MM.1S (cell line): ENCODE data around the gene TMC1.

Experiments used
- DNase-seq: peaks from one replicate; pipeline ENCODE4 v3.0.0-alpha.2; 2015
- H2AFZ ChIP-seq: fragments of 300-600 bp; sonication (generic); 2 replicates; pipeline ENCODE4 v1.6.0; 2016; ENCODE audit warnings: antibody characterized with exemption, low read length
- H3F3A ChIP-seq: fragments of 300-600 bp; sonication (generic); 2 replicates; pipeline ENCODE4 v1.6.1; 2016; ENCODE audit warnings: mild to moderate bottlenecking, antibody characterized with exemption, low read length, moderate library complexity, mixed read lengths; ENCODE audit not compliant: insufficient read depth
- H3K27ac ChIP-seq: fragments of 300-600 bp; sonication (generic); 2 replicates; pipeline ENCODE4 v1.5.1; 2016; ENCODE audit warnings: mild to moderate bottlenecking, low read length
- H3K27me3 ChIP-seq: fragments of 300-600 bp; sonication (generic); replicated peaks from 2 replicates; pipeline ENCODE4 v1.6.0; 2016; ENCODE audit warnings: low read length; ENCODE audit not compliant: insufficient read depth
- H3K36me3 ChIP-seq: fragments of 300-600 bp; sonication (generic); replicated peaks from 2 replicates; pipeline ENCODE4 v1.6.1; 2016; ENCODE audit warnings: mild to moderate bottlenecking, low read length, mixed read lengths; ENCODE audit not compliant: insufficient read depth
- H3K4me1 ChIP-seq: fragments of 300-600 bp; sonication (generic); 2 replicates; pipeline ENCODE4 v1.6.1; 2016; ENCODE audit warnings: low read length, mixed read lengths
- H3K4me2 ChIP-seq: fragments of 300-600 bp; sonication (generic); 2 replicates; pipeline ENCODE4 v1.6.0; 2016; ENCODE audit warnings: low read depth, low read length
- H3K4me3 ChIP-seq: fragments of 300-600 bp; sonication (generic); 2 replicates; pipeline ENCODE4 v1.5.1; 2016; ENCODE audit warnings: low read length, mixed read lengths
- H3K79me2 ChIP-seq: fragments of 300-600 bp; sonication (generic); 2 replicates; pipeline ENCODE4 v1.6.1; 2016; ENCODE audit warnings: mixed run types, low read length, mixed read lengths
- H3K9ac ChIP-seq: fragments of 300-600 bp; sonication (generic); 2 replicates; pipeline ENCODE4 v1.6.1; 2016; ENCODE audit warnings: low read length, mixed read lengths
- H3K9me2 ChIP-seq: fragments of 300-600 bp; sonication (generic); replicated peaks from 2 replicates; pipeline ENCODE4 v1.6.1; 2016; ENCODE audit warnings: mild to moderate bottlenecking, low read length, mixed read lengths; ENCODE audit not compliant: insufficient read depth
- H3K9me3 ChIP-seq: fragments of 300-600 bp; sonication (generic); replicated peaks from 2 replicates; pipeline ENCODE4 v1.6.1; 2016; ENCODE audit warnings: mild to moderate bottlenecking, low read length, mixed read lengths; ENCODE audit not compliant: insufficient read depth
- H4K20me1 ChIP-seq: fragments of 300-600 bp; sonication (generic); 2 replicates; pipeline ENCODE4 v1.6.1; 2016; ENCODE audit warnings: mild to moderate bottlenecking, low read length, moderate library complexity, mixed read lengths; ENCODE audit not compliant: insufficient read depth
- CTCF ChIP-seq: fragments of 300-600 bp; sonication (generic); IDR thresholded peaks from 2 replicates; pipeline ENCODE4 v1.5.1; 2016; ENCODE audit warnings: antibody characterized with exemption, low read length, mixed read lengths
- EZH2 ChIP-seq: fragments of 300-600 bp; sonication (generic); optimal IDR thresholded peaks from 2 replicates; pipeline ENCODE3; 2017; ENCODE audit warnings: low read depth, mild to moderate bottlenecking, antibody characterized with exemption, low read length, mixed read lengths
- EZH2phosphoT487 ChIP-seq: fragments of 300-600 bp; sonication (generic); IDR thresholded peaks from 2 replicates; pipeline ENCODE4 v1.6.1; 2018; ENCODE audit warnings: antibody characterized with exemption, low read length

Gene TMC1

GRCh38 chr9:72855321-72855720 lies 333.9 kb downstream of the TMC1 start:
- no peaks in the 10 kb centered on the region for H3K36me3 ChIP-seq
- H4K20me1 ChIP-seq = no peaks in the 10 kb centered on the region
- H3K79me2 ChIP-seq = no peaks in the 10 kb centered on the region
- no peak overlapping the region for H2AFZ ChIP-seq
- no peaks in the 10 kb centered on the region for H3K9me3 ChIP-seq
- no peaks in the 10 kb centered on the region for H3F3A ChIP-seq
- no peak overlapping the region for H3K4me2 ChIP-seq
- H3K4me3 ChIP-seq = no peak overlapping the region
- H3K9ac ChIP-seq = no peak overlapping the region
- H3K9me2 ChIP-seq = no peaks in the 10 kb centered on the region
- TF ChIP-seq EZH2 = no peak
- TF ChIP-seq EZH2phosphoT487 = no peak
- no peak for TF ChIP-seq CTCF
- no peaks in the 10 kb centered on the region for H3K4me1 ChIP-seq
- H3K27me3 ChIP-seq = no peaks in the 10 kb centered on the region
- H3K27ac ChIP-seq = no peak overlapping the region
- DNase-seq = no peak

GRCh38 chr9:72855890-72856523 lies 334.6 kb downstream of the TMC1 start:
- H3K4me1 ChIP-seq = no peaks in the 10 kb centered on the region
- no peaks in the 10 kb centered on the region for H3K9me3 ChIP-seq
- no peaks in the 10 kb centered on the region for H3K27me3 ChIP-seq
- no peak overlapping the region for H3K4me2 ChIP-seq
- no peaks in the 10 kb centered on the region for H4K20me1 ChIP-seq
- no peak for DNase-seq
- no peaks in the 10 kb centered on the region for H3K79me2 ChIP-seq
- no peak overlapping the region for H3K9ac ChIP-seq
- no peak overlapping the region for H2AFZ ChIP-seq
- H3K27ac ChIP-seq = no peak overlapping the region
- H3F3A ChIP-seq = no peaks in the 10 kb centered on the region
- no peaks in the 10 kb centered on the region for H3K36me3 ChIP-seq
- no peak overlapping the region for H3K4me3 ChIP-seq
- no peak for TF ChIP-seq CTCF
- TF ChIP-seq EZH2phosphoT487 = no peak
- TF ChIP-seq EZH2 = no peak
- H3K9me2 ChIP-seq = no peaks in the 10 kb centered on the region

- H2AFZ ChIP-seq = no peak overlapping the region
- peak; percentile 72 for DNase-seq
- no peaks in the 10 kb centered on the region for H3K36me3 ChIP-seq
- H3K4me3 ChIP-seq = no peak overlapping the region
- no peak overlapping the region for H3K27ac ChIP-seq
- TF ChIP-seq CTCF (peak; percentile 67), EZH2 (no peak)
- H3K9me3 ChIP-seq = no peaks in the 10 kb centered on the region
- no peak overlapping the region for H3K4me2 ChIP-seq
- no peaks in the 10 kb centered on the region for H3K4me1 ChIP-seq
- H4K20me1 ChIP-seq = no peaks in the 10 kb centered on the region
- H3K79me2 ChIP-seq = no peaks in the 10 kb centered on the region
- no peaks in the 10 kb centered on the region for H3F3A ChIP-seq
- no peaks in the 10 kb centered on the region for H3K27me3 ChIP-seq
- H3K9ac ChIP-seq = no peak overlapping the region
- no peaks in the 10 kb centered on the region for H3K9me2 ChIP-seq
Observed at GRCh38 chr9:72856972-72857623, 335.7 kb downstream of the TMC1 start.
